GM21717 (cell line): ENCODE data around the gene SPATA13.
"Not testable (repeated sequence)": the region's sequence is repeated elsewhere in the genome, so short reads cannot be mapped to it uniquely, and the experiment has no call there.

Experiments
- ATAC-seq: cut with Tn5 transposase; IDR thresholded peaks from one replicate; pipeline ENCODE4 v1.9.1; 2021; ENCODE audit warnings: mild to moderate bottlenecking, moderate library complexity; ENCODE audit not compliant: unreplicated experiment

The SPATA13 gene

DNA sequence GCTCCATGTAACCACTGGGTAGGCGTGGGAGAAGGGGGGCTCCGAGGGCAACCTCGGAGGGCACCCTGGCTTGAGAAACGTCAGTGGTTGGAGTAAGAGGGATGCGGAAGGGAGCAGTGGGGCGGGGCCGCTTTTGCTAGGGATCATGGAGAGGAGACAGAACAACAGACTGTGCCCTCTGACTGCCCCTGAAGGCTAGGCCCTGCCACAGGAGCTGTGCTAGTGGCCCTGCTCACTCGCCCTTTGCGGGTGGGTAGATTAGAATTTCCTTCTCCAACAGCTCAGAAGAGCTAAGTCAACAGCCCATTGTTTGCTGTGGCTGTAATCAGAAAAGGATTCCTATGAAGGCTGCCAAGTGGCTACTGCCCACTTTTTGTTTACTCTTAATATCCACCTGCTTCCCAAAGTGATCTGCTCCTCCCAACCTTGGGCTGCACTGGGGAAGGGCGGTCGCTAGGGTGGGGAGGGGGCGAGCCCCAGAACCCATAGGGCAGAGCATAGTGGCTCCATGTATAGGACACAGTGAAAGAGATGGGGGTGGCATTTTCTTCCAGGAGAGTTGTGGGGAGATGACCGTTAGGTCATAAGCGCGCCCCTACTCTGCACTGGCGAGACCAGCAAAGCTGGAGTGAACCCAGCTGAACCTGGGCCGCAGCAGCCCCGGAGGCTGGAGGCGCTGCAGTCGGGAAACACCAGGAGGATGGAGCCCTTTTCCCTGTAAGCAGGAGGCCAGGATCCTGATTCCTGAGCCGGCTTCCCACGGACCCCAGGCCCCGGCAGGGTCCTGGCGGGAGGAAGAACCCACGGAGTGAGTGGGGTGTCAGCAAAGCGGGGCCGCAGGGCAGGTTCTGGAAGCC is 146.9 kb downstream of the SPATA13 start:
- ATAC-seq: no peak

- ATAC-seq: no peak
Observed at GRCh38 chr13:24308068-24308445, 147.5 kb downstream of the SPATA13 start.

DNA sequence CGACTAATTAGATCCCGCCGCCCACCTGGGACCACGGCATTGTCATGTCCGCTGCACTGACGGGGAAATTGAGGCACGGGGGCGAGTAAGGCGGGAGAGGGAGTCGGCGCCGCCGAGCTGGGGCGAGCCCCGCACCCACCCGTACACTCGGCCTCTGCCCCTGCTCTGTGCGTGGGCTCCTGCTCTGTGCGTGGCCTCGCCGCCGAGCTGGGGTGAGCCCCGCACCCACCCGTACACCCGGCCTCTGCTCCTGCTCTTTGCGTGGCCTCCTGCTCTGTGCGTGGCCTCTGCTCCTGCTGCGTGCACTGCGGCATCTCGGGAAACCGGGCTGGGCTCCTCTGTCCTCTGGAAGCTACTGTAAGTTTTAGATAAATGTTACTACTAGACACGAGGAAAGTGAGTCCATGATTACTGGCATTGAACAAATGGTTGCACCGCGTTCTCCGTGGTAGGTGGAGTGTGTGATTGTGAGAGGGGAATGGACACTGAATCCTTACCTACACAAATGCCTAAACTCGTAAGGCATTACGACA is 148.0 kb downstream of the SPATA13 start:
- no peak for ATAC-seq

DNA sequence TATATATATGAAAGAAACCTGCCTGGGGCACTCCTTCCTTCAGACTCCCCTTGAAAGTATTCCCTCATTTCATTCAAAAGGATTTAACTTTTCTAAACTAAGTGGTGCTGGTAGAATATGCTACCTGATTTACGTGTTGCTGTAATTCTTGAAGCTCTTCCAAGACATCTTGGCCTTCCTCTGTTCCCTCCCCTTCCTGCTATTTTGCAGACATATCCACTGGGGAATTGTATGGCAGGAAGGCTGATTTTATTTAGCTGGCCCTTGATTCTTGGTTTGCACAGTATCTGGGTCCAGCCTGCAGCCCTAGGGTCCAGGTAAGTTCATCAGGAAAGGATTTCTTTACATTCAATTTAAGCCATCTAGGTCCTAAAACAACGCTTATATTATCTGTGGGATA is 148.8 kb downstream of the SPATA13 start, which contains the start of gene C1QTNF9:
Gene C1QTNF9, plus strand, starts transcription at position 281 of the 400 bp plus-strand sequence. CDS start 6,424 bp downstream, outside the sequence.
- not testable (repeated sequence) for ATAC-seq

DNA sequence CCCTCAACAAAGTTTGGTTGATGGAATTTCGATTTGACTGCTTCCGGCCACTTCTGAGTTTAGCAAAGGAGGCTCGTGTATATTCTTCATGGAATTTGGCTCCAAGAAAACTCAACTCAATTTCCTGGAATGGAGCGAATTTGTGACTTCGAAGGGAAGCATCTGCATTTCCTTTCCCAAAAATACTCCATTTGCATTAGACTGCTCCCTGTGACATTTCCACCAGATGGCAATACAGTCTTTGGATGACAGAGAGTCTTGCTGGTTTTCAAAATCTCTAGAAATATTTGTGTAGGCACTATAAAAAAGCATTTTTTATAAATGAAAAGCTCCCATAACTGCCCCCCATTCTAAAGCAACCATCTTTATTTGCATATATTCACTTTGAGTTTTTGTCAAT is 152.9 kb downstream of the SPATA13 start:
- ATAC-seq: no peak

GRCh38 chr13:24317835-24318234 is 157.3 kb downstream of the SPATA13 start:
- not testable (repeated sequence) for ATAC-seq

DNA sequence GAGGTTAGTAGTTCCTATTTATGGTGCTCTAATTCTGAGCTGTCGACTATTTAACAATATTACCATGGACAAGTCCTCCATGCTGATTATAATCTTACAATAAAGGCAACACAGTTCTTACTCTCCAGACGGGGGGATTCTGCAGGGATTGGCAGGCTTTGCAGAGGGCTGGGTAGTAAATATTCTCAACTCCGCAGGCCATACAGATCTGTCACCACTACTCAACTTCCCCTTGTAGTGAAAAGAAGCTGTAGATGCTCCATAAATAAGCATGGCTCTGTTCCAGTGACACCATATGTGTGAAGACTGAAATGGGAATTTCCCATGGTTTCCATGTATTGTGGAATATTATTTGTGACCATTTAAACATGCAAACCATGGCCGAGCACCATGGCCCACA is 158.4 kb downstream of the SPATA13 start:
- not testable (repeated sequence) for ATAC-seq

DNA sequence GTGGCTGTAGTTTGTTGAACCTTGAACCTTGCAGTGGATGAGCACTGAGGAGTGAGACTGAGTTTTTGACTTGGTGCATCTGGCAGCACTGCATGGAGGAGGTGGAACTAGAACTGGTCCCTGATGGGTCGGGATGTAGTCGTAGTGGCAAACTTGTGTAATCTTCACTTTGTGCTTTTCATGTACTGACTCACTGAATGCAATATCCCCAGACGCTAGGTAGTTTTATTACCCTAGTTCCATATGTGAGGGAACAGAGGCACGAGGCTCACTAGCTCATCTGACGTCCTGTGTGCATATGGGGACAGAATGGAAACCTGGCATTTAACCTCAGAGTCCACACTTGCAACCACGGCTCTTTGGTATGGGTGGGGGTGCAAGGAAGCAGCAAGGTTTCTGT is 159.1 kb downstream of the SPATA13 start:
- not testable (repeated sequence) for ATAC-seq

DNA sequence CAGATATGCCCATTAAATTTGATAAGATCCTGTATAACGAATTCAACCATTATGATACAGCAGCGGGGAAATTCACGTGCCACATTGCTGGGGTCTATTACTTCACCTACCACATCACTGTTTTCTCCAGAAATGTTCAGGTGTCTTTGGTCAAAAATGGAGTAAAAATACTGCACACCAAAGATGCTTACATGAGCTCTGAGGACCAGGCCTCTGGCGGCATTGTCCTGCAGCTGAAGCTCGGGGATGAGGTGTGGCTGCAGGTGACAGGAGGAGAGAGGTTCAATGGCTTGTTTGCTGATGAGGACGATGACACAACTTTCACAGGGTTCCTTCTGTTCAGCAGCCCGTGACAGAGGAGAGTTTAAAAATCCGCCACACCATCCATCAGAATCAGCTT is 160.9 kb downstream of the SPATA13 start:
- not testable (repeated sequence) for ATAC-seq

- not testable (repeated sequence) for ATAC-seq
Observed at GRCh38 chr13:24322470-24322869, 161.9 kb downstream of the SPATA13 start.

GRCh38 chr13:24323036-24323738 is 162.7 kb downstream of the SPATA13 start:
- no peak for ATAC-seq

- ATAC-seq: no peak
Observed at GRCh38 chr13:24323739-24324075, 163.2 kb downstream of the SPATA13 start.

DNA sequence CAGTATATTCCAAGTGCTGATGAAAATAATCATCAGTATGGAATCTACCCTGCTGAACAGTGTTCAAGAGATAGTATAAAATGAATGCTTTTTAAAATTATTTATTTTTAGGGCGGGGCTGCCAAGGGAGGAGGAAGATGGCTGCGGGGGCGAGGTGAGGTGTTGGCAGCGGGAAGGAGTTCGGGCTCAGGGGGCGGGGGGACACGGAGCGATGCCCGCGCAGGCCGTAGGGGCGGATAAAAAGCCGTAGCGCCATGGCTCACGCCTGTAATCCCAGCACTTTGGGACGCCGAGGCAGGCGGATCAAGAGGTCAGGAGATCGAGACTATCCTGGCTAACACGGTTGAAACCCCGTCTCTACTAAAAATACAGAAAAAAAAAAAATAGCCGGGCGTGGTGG is 167.1 kb downstream of the SPATA13 start:
- ATAC-seq: not testable (repeated sequence)

- no peak for ATAC-seq
Observed at GRCh38 chr13:24328145-24328544, 167.6 kb downstream of the SPATA13 start.

DNA sequence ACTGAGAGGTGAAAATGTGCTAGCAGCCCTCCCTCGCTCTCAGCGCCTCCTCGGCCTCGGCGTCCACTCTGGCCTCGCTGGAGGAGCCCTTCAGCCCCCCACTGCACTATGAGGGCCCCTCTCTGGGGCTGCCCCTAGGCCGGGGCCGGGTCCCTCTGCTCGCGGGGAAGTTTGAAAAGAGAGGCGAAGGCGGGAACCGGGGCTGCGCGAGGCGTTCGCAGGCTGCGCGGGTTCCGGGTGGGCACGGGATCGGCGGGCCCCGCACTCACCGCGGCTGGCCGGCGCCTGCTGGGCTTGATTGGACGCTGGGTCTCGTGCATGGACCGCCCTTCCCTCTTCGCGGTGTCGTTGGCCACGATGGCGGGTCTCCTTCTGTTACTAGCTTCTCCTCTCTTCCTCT is 178.2 kb downstream of the SPATA13 start:
- no peak for ATAC-seq

DNA sequence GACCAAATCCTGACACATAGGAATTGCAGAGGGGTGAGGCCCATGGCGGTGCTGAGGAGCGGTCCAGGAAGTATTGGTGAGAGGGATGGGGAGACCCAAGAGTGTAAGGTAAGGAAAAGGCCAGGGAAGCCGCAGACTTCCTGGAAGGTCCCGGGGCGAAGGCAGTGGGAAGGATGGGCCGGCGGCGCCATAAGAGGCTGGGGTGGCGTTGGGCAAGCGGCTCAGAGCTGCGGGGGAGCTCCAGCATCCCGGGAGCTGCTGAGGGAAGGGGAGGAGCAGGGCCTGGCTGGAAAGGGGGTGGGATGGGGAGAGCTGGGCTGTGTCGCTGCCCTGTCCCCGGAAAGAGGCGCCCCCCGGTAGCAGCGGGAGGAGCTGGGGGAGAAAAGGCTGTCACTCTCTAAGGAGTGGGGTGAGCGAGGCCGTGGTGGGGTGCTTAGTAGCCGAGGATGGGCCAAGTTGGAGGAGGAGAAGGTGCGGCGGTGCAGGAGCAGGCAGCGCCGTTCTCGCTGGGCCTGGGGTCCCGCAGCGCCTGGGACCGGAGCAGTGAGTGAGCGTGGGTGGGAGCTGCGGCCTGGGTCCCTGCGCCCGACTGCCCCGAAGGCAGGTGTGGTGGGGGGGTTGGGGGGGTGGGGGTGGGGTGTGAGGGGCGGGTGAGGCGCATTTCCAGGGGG is 179.6 kb downstream of the SPATA13 start:
- no peak for ATAC-seq

- no peak for ATAC-seq
Observed at GRCh38 chr13:24340608-24340955, 180.1 kb downstream of the SPATA13 start.

DNA sequence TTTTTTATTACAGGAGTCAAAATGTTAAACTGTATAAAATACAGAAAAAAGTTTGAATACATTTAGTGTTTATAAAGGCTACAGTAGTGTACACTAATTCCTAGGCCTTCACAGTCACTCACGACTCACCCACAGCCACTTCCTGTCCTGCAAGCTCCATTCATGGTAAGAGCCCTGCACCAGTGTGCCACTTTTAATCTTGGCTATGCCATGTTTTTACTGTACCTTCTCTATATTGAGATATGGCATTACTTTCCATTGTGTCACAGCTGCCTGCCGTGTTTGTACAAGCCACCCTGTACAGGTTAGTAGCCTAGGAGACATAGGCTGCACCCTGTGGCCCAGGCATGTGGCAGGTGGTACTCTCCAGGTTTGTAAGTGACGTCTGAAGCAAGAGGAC is 180.9 kb downstream of the SPATA13 start:
- no peak for ATAC-seq

DNA sequence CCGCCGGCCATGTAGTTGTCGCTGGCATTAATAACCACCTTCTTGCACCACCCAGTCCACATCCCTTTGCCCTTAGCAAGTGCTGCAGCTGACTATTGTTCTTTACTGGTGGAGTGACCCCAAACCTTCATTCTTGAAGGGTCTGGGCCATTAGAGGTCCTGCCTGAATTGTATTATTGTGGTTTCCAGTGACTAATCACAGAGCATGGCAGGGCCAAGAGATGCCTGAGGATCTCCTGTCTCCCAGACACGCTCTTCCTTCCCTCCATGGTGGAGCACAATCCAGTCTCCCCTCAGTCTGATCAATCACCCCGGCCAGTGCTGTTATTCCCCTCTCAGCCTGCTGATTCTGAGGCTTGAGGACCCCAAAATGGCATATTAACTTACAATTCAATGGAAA is 187.9 kb downstream of the SPATA13 start:
- no peak for ATAC-seq

DNA sequence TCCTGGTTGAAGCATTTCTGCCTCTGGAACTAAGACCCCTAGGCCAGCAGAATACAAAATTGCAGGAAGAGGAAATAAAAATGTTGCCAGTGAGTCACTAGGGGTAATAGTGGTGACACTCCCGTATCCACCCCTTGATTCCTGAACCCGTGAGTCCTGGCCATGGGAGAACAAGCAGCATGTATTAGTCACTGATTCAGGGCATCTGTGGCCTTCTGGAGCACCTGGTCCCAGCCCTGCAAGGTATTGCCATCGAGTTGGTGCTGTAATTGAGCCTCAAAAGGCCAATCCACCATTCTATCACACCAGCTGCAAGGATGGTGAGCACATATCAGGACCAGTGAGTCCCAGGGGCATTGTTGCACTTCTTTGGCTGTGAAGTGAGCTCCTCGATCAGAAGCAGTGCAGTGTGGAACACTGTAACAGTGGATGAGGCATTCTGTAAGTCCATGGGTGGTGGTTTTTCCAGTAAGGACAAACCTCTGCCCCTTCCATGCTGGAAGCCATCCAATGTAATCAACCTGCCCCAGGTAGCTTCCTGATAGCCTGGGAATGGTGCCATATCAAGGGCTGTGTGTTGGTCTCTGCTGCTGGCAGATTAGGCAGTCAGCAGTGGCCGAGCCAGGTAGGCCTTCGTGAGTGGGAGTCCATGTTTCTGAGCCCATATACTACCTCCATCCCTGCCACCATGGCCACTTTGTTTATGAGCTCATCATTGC is 188.4 kb downstream of the SPATA13 start:
- no peak for ATAC-seq
